IPS-18a (cell line): ENCODE data around the gene HTRA3.

ENCODE experiments used
- H3K27ac ChIP-seq: one replicate; pipeline ENCODE4 v1.5.1; 2013; ENCODE audit warnings: low read length
- H3K27me3 ChIP-seq: one replicate; pipeline ENCODE4 v1.6.1; 2013; ENCODE audit warnings: mild to moderate bottlenecking, low read length; ENCODE audit not compliant: control insufficient read depth, insufficient read depth
- H3K36me3 ChIP-seq: one replicate; pipeline ENCODE4 v1.6.1; 2013; ENCODE audit warnings: low read depth, low read length; ENCODE audit not compliant: control insufficient read depth
- H3K4me1 ChIP-seq: one replicate; pipeline ENCODE4 v1.6.1; 2013; ENCODE audit warnings: low read depth, low read length; ENCODE audit not compliant: control insufficient read depth
- H3K4me3 ChIP-seq: one replicate; pipeline ENCODE4 v1.5.1; 2013; ENCODE audit warnings: low read length
- H3K9ac ChIP-seq: one replicate; pipeline ENCODE4 v1.6.1; 2013; ENCODE audit warnings: mild to moderate bottlenecking, low read length, moderate library complexity
- H3K9me3 ChIP-seq: one replicate; pipeline ENCODE4 v1.6.1; 2013; ENCODE audit warnings: low read depth, low read length; ENCODE audit not compliant: control insufficient read depth

The HTRA3 gene

DNA sequence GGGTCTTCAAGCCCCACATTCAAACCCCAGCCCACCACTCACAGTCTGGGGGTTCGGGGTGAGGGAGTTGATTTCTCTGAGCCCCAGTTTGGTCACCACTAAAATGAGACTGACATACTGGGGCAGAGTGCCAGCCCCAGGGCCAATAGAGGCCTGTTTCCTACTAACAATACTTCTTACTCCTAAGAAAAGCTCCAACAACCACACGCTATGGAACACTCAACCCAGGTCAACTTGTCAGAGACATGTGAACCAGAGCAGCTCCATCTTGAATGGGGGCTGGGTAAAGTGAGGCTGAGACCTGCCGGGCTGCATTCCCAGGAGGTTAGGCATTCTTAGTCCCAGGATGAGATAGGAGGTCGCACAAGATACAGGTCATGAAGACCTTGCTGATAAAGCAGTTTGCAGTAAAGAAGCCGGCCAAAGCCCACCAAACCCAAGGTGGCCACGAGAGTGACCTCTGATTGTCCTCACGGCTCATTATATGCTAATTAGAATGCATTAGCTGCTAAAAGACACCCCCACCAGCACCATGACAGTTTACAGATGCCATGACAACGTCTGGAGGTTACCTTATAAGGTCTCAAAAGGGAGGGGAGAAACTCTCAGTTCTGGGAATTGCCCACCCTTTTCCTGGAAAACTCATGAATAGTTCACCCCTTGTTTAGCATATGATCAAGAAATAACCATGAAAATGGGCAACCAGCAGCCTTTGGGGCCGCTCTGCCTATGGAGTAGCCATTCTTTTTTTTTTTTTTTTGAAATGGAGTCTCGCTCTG lies 26.6 kb upstream of the HTRA3 start:
- H3K36me3 ChIP-seq, result no peaks in the 10 kb centered on the region
- H3K9me3 ChIP-seq, result no peaks in the 10 kb centered on the region
- peaks cover 4% of the 10 kb centered on the region for H3K27me3 ChIP-seq
- H3K4me1 ChIP-seq, result peaks cover 6% of the 10 kb centered on the region
- no peak overlapping the region for H3K4me3 ChIP-seq
- no peak overlapping the region for H3K9ac ChIP-seq
- no peak overlapping the region for H3K27ac ChIP-seq

DNA sequence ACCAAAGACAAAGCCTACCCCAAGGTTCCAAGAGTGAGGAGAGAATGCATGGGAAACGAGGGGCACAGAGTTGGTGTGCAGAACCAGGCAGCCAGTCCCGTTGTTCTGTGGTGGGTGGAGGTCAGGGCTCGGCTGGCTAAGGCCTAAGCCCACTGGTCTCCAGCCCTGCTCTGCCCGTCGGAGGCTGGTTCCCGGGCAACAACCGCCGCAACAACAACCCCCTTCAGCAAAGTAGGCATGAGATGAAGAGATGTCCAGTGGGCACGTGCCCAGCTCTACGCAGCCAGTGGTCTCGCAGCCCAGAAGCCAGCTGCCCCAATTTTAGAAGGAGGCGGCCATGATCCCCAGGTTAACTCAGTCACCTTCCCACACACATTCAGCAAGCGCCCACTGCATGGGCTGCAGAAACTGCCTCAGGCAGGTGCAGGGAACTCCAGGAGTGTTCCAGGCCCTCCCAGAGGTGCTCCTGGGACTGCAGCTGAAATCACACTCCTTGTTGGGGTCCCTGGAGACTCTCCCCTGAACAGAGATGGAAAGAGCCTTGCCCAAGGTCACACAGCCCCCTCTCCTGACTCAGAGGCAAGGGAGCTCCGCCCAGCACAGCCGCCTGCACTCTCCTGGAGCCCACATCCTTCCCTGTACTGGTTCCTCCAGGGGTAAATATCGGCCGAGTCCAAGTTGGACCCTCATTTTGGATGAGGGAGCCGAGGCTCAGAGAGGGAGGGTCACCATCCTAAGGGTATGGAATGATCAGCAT lies 25.4 kb upstream of the HTRA3 start:
- H3K27me3 ChIP-seq, result peaks cover 4% of the 10 kb centered on the region
- H3K9me3 ChIP-seq, result no peaks in the 10 kb centered on the region
- no peaks in the 10 kb centered on the region for H3K36me3 ChIP-seq
- no peak overlapping the region for H3K27ac ChIP-seq
- no peak overlapping the region for H3K4me3 ChIP-seq
- no peak overlapping the region for H3K9ac ChIP-seq
- H3K4me1 ChIP-seq, result peaks cover 6% of the 10 kb centered on the region

DNA sequence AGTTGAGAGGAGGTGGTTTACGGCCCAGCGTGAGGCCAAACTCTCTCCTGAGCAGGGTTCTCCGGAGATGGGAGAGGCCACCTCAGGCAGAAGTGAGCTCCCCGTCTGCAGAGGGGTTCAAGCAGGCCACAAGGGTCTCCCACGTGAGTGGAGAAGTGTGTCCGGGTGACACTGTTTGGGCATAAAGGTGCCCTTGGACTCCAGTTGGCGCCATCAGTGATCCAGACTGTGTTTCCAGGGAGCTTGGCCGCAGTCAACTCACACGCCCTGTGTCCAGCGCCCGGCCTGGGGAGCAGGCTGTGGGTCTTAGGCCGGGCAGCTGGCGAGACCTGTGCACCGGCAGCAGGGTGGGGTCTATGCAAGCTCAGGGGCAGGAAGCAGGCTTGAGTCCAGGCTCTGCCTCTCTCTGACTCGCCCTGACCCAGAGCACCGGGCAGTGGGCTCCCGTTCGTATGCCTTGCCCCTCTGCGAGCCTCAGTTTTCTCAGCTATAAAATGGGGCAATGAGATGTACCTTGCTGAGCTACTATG lies 24.6 kb upstream of the HTRA3 start:
- peaks cover 6% of the 10 kb centered on the region for H3K4me1 ChIP-seq
- peaks cover 4% of the 10 kb centered on the region for H3K27me3 ChIP-seq
- H3K9me3 ChIP-seq, result no peaks in the 10 kb centered on the region
- H3K4me3 ChIP-seq, result no peak overlapping the region
- H3K36me3 ChIP-seq, result no peaks in the 10 kb centered on the region
- no peak overlapping the region for H3K27ac ChIP-seq
- H3K9ac ChIP-seq, result no peak overlapping the region

DNA sequence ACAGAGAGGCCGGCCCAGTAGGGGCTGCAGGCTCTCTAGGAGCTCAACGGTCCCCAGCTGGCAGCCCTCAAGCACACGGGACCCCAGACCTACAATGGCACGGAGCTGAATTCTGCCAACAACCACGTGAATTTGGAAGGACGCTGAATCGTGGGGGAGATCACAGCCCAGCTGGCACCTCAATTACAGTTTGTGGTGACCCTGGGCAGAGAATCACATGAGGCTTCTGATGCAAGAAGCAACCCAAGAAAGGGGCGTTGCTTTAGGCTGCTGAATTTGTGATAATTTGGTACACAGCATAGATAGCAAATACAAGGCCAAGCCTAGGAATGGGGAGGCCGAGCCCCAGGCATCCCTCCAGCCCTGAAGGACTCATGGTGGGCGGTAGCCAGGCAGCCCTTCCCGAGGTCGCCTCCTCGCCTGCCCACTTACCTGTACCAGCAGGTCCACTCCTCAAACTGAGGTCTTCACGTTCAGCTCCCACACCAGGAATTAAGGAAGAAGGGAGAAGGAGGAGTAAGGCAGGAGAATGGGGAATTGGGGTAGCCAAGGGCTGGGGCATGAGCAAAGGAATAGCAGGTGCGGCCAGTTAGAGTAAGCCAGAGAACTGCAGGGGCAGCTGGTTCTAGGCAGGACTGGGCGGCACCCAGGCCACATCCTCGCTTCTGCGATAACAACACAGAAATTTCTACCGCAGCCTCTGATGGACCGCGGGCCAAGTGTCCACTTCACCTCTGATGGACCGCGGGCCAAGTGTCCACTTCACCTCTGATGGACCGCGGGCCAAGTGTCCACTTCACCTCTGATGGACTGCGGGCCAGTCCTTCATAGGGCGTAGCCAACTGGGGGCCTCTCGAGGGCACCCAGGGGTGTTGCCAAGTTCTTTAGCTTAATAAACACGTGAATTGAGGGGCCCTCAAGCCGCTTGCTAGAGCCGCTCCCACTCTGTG lies 23.4 kb upstream of the HTRA3 start:
- H3K36me3 ChIP-seq, result no peaks in the 10 kb centered on the region
- H3K27me3 ChIP-seq, result peaks cover 4% of the 10 kb centered on the region
- no peak overlapping the region for H3K9ac ChIP-seq
- no peak overlapping the region for H3K27ac ChIP-seq
- no peaks in the 10 kb centered on the region for H3K9me3 ChIP-seq
- no peak overlapping the region for H3K4me3 ChIP-seq
- H3K4me1 ChIP-seq, result peaks cover 6% of the 10 kb centered on the region

DNA sequence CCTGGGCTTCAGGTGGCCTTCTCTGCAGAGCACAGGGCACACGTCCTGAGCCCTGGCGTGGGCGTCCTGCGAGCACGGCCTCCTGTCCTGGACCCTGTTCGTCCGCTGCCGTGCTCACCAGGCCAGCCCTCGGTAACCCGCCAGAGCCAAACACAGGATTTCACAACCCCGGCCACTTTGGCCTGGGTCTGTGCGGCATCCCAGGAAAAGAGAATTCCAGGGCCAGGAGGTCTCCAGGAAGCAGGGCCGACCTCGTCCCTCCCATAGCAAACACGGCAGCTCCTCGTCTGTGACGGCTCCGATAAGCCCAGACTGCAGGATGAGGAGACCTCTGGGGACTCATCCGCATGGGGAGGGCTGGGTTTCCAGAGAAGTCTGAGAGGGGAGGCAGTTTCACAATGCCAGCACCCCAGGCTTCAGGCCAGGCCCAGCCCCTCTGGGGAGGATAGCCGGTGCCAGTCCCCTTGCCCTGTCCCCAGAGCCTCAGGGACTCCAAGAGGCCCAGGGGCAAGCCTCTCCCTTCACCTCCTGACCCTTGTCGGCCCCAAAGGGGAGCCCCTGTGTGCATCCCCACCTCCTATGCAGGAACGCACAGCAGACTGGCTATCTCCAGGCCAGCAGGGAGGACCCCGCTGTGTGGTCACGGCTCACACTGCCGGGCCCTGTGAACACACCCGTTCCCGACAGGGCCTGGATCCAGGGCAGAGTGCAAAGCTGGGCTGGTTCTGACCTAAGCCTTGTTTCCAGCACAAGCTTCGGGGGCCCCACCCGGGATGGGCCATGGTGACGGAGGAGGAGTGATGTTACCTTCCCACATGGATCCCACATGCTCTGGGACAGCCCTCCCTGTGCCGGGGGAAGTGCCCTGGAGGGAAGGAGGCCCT lies 22.3 kb upstream of the HTRA3 start:
- H3K4me1 ChIP-seq, result peaks cover 6% of the 10 kb centered on the region
- H3K9me3 ChIP-seq, result no peaks in the 10 kb centered on the region
- H3K4me3 ChIP-seq, result no peak overlapping the region
- H3K9ac ChIP-seq, result no peak overlapping the region
- no peak overlapping the region for H3K27ac ChIP-seq
- H3K36me3 ChIP-seq, result no peaks in the 10 kb centered on the region
- peaks cover 4% of the 10 kb centered on the region for H3K27me3 ChIP-seq

DNA sequence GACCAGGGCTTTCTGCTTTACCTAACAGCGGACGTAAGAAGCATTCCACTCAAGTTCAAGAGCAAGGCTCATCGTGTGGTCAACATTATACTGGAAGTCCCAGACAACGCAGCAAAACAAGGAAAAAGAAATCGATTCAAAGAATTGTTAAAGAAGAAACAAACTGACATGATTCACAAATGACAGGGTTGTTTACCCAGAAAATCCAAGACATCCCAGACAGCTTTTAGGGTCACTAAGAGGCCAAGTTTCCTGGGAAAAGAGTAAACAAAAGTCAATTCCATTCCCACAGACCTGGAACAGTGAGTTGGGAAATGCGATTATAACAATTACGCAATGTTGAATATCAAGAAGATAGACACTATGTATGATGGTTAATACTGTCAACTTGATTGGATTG lies 21.5 kb upstream of the HTRA3 start:
- Histone ChIP-seq H3K9me3 (no peaks in the 10 kb centered on the region), H3K36me3 (no peaks in the 10 kb centered on the region), H3K4me1 (no peaks in the 10 kb centered on the region), H3K9ac (no peak overlapping the region), H3K4me3 (no peak overlapping the region), H3K27ac (no peak overlapping the region), H3K27me3 (no peaks in the 10 kb centered on the region)

DNA sequence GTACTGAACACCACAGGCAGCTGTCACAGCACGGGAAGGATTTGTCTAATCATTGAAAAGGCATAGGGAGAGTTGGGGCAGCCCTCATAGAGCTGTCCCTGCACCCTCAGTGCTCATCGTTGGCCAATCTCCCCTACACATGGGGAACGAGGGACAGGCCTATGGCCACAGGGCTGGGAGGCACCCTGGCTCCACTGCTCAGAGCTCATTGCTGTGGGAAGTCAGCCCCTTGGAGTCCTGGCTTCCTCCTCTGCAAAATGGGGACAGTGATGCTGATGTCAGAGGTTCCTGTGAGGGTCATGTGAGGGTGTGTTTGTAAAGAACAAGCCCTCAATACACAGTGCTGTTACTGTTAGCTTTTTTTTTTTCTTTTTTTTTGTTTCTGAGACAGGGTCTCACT lies 19.3 kb upstream of the HTRA3 start:
- no peaks in the 10 kb centered on the region for H3K9me3 ChIP-seq
- H3K36me3 ChIP-seq, result no peaks in the 10 kb centered on the region
- H3K27me3 ChIP-seq, result no peaks in the 10 kb centered on the region
- no peak overlapping the region for H3K4me3 ChIP-seq
- no peaks in the 10 kb centered on the region for H3K4me1 ChIP-seq
- H3K27ac ChIP-seq, result no peak overlapping the region
- H3K9ac ChIP-seq, result no peak overlapping the region

DNA sequence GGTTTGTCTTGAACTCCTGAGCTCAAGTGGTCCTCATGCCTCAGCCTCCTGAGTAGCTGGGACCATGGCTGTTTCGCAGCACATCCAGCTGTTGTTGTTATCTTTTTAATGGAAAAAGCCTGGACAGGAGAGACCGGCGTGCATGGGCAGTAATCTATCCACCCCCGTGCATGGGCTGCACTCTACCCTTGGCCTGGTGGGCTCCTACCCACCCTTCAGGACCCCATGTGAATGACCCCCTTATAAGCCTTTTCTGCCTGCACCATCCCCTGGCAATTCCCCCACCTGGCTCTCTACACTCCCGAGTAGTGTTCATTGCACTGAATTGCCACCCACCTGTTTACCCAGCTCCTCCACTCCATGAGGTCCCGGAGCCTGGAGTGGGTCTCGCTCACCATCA lies 18.9 kb upstream of the HTRA3 start:
- Histone ChIP-seq H3K9ac (no peak overlapping the region), H3K36me3 (no peaks in the 10 kb centered on the region), H3K4me1 (no peaks in the 10 kb centered on the region), H3K27me3 (no peaks in the 10 kb centered on the region), H3K9me3 (no peaks in the 10 kb centered on the region), H3K4me3 (no peak overlapping the region), H3K27ac (no peak overlapping the region)

DNA sequence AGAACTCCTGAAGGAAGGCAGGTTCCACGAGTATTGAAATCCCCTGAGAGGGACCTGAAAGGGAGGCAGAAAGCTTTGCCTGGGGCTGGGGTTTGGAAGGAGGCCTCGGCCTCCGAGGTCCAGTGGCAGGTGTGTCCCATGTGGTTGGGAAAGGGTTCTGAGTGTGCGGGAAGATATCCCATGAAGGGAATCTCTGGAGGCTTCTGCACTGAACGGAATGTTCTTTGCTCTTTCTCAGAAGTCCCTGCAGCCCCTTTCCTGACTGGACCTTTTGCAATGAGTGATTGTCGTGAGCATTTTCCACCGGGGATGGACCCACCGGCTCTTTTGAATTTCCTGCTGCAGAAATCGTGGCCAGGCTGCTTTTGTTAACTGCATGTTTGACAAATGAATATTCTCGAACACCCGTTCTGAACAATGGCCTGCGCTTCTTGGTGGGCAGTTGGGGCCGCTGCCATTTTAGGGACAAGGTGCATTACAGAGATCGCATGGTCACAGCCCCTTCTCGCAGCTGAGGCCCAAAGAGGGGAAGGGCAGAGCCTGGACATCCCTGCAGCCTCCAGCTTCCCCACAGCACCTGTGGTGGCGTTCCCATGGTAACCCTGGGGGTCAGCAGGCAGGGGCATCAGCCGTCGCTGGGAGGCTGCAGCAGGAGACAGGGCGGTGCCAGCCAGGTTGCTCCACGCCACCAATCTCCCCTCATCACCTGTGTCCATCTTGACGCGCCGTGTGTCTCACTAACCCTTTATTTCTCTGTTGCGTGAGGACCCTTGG lies 18.3 kb upstream of the HTRA3 start:
- Histone ChIP-seq H3K36me3 (no peaks in the 10 kb centered on the region), H3K27me3 (no peaks in the 10 kb centered on the region), H3K4me3 (no peak overlapping the region), H3K4me1 (no peaks in the 10 kb centered on the region), H3K27ac (no peak overlapping the region), H3K9me3 (no peaks in the 10 kb centered on the region), H3K9ac (no peak overlapping the region)
